GM12878 (cell line): Measurements from ENCODE around the gene NKIRAS1. TPM values are rescaled to one million over a fixed set of nuclear protein-coding genes. Genes with fewer than 3 reads are reported as not detected.

Experiments used
- ATAC-seq: fragments of 200-7000 bp; cut with Tn5 transposase; 3 replicates; pipeline ENCODE4 v1.9.1; 2020; ENCODE audit warnings: mild to moderate bottlenecking, moderate library complexity
- BruUV-seq: library from RNA; stranded (reverse); fragments of 400-500 nt; replicated peaks from 2 replicates; lab custom pipeline; 2021; lab: Mats Ljungman, UMichigan
- CTCF ChIA-PET: fragments of 300-600 bp; sonication (Branson Sonifier 250); formaldehyde crosslinking; extraction: SDS; loops from one replicate; lab custom pipeline; 2021; ENCODE audit warnings: inconsistent platforms; lab: Yijun Ruan, JAX
- POLR2A ChIA-PET: fragments of 350-600 bp; formaldehyde crosslinking; extraction: SDS; loops from one replicate; lab custom pipeline; 2021; ENCODE audit warnings: inconsistent platforms; lab: Charles Lee
- RAD21 ChIA-PET: fragments of 300-600 bp; sonication (Branson Sonifier 250); formaldehyde crosslinking; loops from one replicate; lab custom pipeline; 2023; ENCODE audit warnings: antibody characterized with exemption; ENCODE audit not compliant: unreplicated experiment; lab: Charles Lee
- SMC1A ChIA-PET: fragments of 300-600 bp; sonication (Branson Sonifier 250); formaldehyde crosslinking; loops from one replicate; lab custom pipeline; 2023; ENCODE audit not compliant: unreplicated experiment, uncharacterized antibody; lab: Charles Lee
- DNase-seq: peaks from one replicate; pipeline ENCODE4 v3.0.0-alpha.2; 2011; ENCODE audit warnings: low read depth, low spot score
- FAIRE-seq: peaks from 3 replicates; lab custom pipeline; 2011; peaks lifted over from hg19 to GRCh38; lab: Jason Lieb, UNC
- H2AFZ ChIP-seq: 2 replicates; pipeline ENCODE4 v1.6.0; 2011; ENCODE audit warnings: low read depth, low read length, control low read depth; ENCODE audit not compliant: control insufficient read depth
- H3K27ac ChIP-seq: 2 replicates; pipeline ENCODE4 v1.5.1; 2011; ENCODE audit warnings: control low read depth; ENCODE audit not compliant: control insufficient read depth, insufficient read depth
- H3K27me3 ChIP-seq, 2 experiments: replicated peaks in 1 of 2; 2 replicates each; pipeline versions ENCODE4 v1.6.0 to v1.6.1; 2011; ENCODE audit warnings: low read length in 1 of 2; ENCODE audit not compliant: control insufficient read depth in 2 of 2, insufficient read depth in 2 of 2
- H3K36me3 ChIP-seq, 2 experiments: 2 replicates each; pipeline ENCODE4 v1.5.1; 2011; ENCODE audit warnings: low read length in 1 of 2; ENCODE audit not compliant: control insufficient read depth in 2 of 2, insufficient read depth in 2 of 2
- H3K4me1 ChIP-seq: 2 replicates; pipeline ENCODE4 v1.6.1; 2011; ENCODE audit warnings: mild to moderate bottlenecking, low read length, moderate library complexity, mixed read lengths; ENCODE audit not compliant: control insufficient read depth, insufficient read depth
- H3K4me2 ChIP-seq: 2 replicates; pipeline ENCODE4 v1.6.0; 2011; ENCODE audit warnings: control low read depth; ENCODE audit not compliant: control insufficient read depth, insufficient read depth
- H3K4me3 ChIP-seq: fragments of 200-600 bp; sonication (generic); 2 replicates; pipeline ENCODE4 v1.5.1; 2016
- H3K79me2 ChIP-seq: 2 replicates; pipeline ENCODE4 v1.6.0; 2011; ENCODE audit warnings: low read length; ENCODE audit not compliant: control insufficient read depth, insufficient read depth
- H3K9ac ChIP-seq: 2 replicates; pipeline ENCODE4 v1.8.0; 2011; ENCODE audit warnings: low read length, control low read depth, mixed read lengths; ENCODE audit not compliant: control insufficient read depth, insufficient read depth
- H3K9me3 ChIP-seq: replicated peaks from 3 replicates; pipeline ENCODE4 v1.5.1; 2011; ENCODE audit warnings: mild to moderate bottlenecking, low read length; ENCODE audit not compliant: control insufficient read depth, insufficient read depth
- H4K20me1 ChIP-seq: 2 replicates; pipeline ENCODE4 v1.6.0; 2011; ENCODE audit not compliant: control insufficient read depth, insufficient read depth
- ASH2L ChIP-seq: fragments of 300-600, 200-600 bp; sonication (generic); IDR thresholded peaks from 2 replicates; pipeline ENCODE4 v1.6.1; 2017; ENCODE audit warnings: low read depth, mild to moderate bottlenecking, borderline replicate concordance
- FOXM1 ChIP-seq: IDR thresholded peaks from 2 replicates; pipeline ENCODE4 v1.6.1; 2012; ENCODE audit warnings: low read depth, mild to moderate bottlenecking, inconsistent platforms, low read length, moderate library complexity
- HDGF ChIP-seq: fragments of 450-650 bp; IDR thresholded peaks from 2 replicates; pipeline ENCODE4 v1.6.1; 2016; ENCODE audit warnings: antibody characterized with exemption
- KAT2A ChIP-seq: conservative IDR thresholded peaks from 2 replicates; pipeline ENCODE4 v1.6.1; 2011; ENCODE audit warnings: low read depth, low read length; ENCODE audit not compliant: control insufficient read depth
- MXI1 ChIP-seq: fragments of 150-350 bp; IDR thresholded peaks from 2 replicates; pipeline ENCODE4 v1.6.1; 2011; ENCODE audit warnings: low read depth, mild to moderate bottlenecking, inconsistent platforms, low read length, improper control_type of control experiment
- NFYA ChIP-seq: IDR thresholded peaks from 2 replicates; pipeline ENCODE4 v1.6.1; 2011; ENCODE audit warnings: low read depth, mild to moderate bottlenecking, low read length, improper control_type of control experiment, borderline replicate concordance
- WGBS: methylation state at CpG from one replicate; pipeline ENCODE4 v1.1.6; 2016; ENCODE audit warnings: low lambda C conversion rate; ENCODE audit not compliant: insufficient replicate concordance, insufficient coverage; ENCODE audit errors: missing lambda C conversion rate; 5-methylcytosine and 5-hydroxymethylcytosine counted together
- in situ Hi-C: fragments of 300-500 bp; cut with MboI; formaldehyde crosslinking; loops from 9 replicates; pipeline ENCODE4 v1.14.3; 2018; ENCODE audit warnings: mixed read lengths
- intact Hi-C: fragments of 100-400 bp; cut with micrococcal nuclease; formaldehyde crosslinking; loops from one replicate; pipeline ENCODE4 v1.14.2; 2022; ENCODE audit not compliant: unreplicated experiment
- polyA plus RNA-seq, 11 experiments: library from polyadenylated mRNA; depleted of rRNA in 4 of 11; unstranded in 6 of 11; stranded (reverse) in 5 of 11; fragments of >200 nt; fragmentation: Nextera tagmentation in 4 of 11; fragmentation: Illumina TruSeq in 1 of 11; extraction: Ambion mirVana in 4 of 11; extraction: Trizol in 1 of 11; gene quantifications; 1 replicate in 1 of 11; 2 replicates in 10 of 11; pipeline versions ENCODE4 v1.2.1 to v1.2.3, GENCODE V29; 2011 to 2016; ENCODE audit warnings: inconsistent platforms in 2 of 11, missing spikeins in 2 of 11, low read depth in 1 of 11
- total RNA-seq, 4 experiments: library from RNA; depleted of rRNA in 3 of 4; stranded (reverse); fragments of >200 nt in 3 of 4; fragmentation: Illumina TruSeq in 1 of 4; extraction: Trizol in 1 of 4; gene quantifications; 2 replicates each; pipeline versions ENCODE4 v1.2.1 to v1.2.3, GENCODE V29; 2013 to 2021
- TF ChIP-seq, protein P1 (sequence below): fragments of 450-650 bp; IDR thresholded peaks from 2 replicates; pipeline ENCODE4 v1.6.1; 2018; ENCODE audit warnings: mild to moderate bottlenecking, low read depth, moderate library complexity; ENCODE audit not compliant: partially characterized antibody

The NKIRAS1 gene
- total and polyA plus RNA-seq, 10 of the 15 experiments (the other 5 are each of a cell fraction or from before 2014, with no cell fraction given): 7.1 to 17.9 (median 10.9) TPM

DNA sequence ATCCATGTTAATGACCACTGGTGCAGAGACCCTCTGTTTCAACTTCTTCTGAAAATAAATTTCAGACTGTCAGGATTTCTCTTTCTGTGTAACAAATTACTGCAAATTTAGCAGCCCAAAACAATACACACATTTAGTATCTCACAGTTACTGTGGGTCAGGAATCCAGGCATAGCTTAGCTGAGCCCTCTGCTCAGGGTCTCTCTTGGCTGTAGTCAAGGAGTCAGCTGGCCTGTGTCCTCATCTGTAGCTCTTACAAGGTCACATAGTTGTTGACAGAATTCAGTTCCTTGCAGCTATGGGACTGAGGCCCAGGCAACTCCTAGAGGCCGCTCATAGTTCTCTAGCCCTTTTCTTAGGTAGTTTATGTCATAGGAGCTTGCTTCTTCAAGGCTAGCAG, 51.9 kb downstream of the NKIRAS1 start:
- in situ Hi-C loops: no loop called here
- Histone ChIP-seq H4K20me1 (no peaks in the 10 kb centered on the region; the same call in 1 of the 2 replicates), H3K4me1 (peaks cover 22% of the 10 kb centered on the region), H3K79me2 (peaks cover 83% of the 10 kb centered on the region), H3K27me3 (no peaks in the 10 kb centered on the region), H3K4me3 (no peak overlapping the region), H3K9ac (no peak overlapping the region), H3K4me2 (peak overlapping the region; percentile 70), H3K9me3 (no peaks in the 10 kb centered on the region), H3K36me3 (peaks cover 5 to 12% of the 10 kb centered on the region in 2 experiments; a peak in 2 of 4 replicates), H2AFZ (no peak overlapping the region), H3K27ac (peak overlapping the region; percentile 23; the same call in 1 of the 2 replicates)
- BruUV-seq: no TSS peak
- ChIA-PET CTCF (interaction anchor here (0.6 to 3.7 kb wide), 11 partner anchors 11 to 107 kb away, joined by 3 to 51 read pairs (median 6); no protein-coding TSS in a partner anchor), POLR2A (interaction anchor here (0.5 to 1.5 kb wide), 4 partner anchors 28 to 52 kb away, joined by 3 read pairs; partner anchors contain the start of genes NKIRAS1 and RPL15), SMC1A (interaction anchor here (1.0 to 4.0 kb wide), 11 partner anchors 9 to 206 kb away, joined by 3 to 52 read pairs (median 5); no protein-coding TSS in a partner anchor), RAD21 (interaction anchor here (1.0 to 3.2 kb wide), 9 partner anchors 28 to 216 kb away, joined by 3 to 25 read pairs (median 9); no protein-coding TSS in a partner anchor)
- FAIRE-seq (no peak), ATAC-seq (peak; percentile 8; the same call in 2 of the 3 replicates), DNase-seq (no peak)
- intact Hi-C loops: loop anchor here (5.0 kb wide), 2 partner anchors 33 to 58 kb away; partner anchors contain the start of gene UBE2E1
- no peak for TF ChIP-seq FOXM1
- TF ChIP-seq HDGF: no peak
- WGBS: 100% methylated on average over 1 of the region's 1 CpG

- H3K4me2 ChIP-seq: no peak overlapping the region
- no peak for FAIRE-seq
- ChIA-PET SMC1A (interaction anchor here (1.2 to 13.0 kb wide), 3 partner anchors 27 to 29 kb away, joined by 3 to 171 read pairs (median 52); no protein-coding TSS in a partner anchor), POLR2A (interaction anchor here (0.7 to 1.2 kb wide), 2 partner anchors 29 to 708 kb away, joined by 3 read pairs; no protein-coding TSS in a partner anchor), RAD21 (interaction anchor here (1.0 kb wide), 1 partner anchor 27 kb away, joined by 3 read pairs; no protein-coding TSS in a partner anchor), CTCF (interaction anchor here (3.7 kb wide), 1 partner anchor 27 kb away, joined by 51 read pairs; no protein-coding TSS in a partner anchor)
- WGBS: 100% methylated on average over 1 of the region's 1 CpG
- peaks cover 83% of the 10 kb centered on the region for H3K79me2 ChIP-seq
- TF ChIP-seq ASH2L (no peak), KAT2A (no peak), NFYA (no peak), MXI1 (no peak)
- TF ChIP-seq, protein P1, sequence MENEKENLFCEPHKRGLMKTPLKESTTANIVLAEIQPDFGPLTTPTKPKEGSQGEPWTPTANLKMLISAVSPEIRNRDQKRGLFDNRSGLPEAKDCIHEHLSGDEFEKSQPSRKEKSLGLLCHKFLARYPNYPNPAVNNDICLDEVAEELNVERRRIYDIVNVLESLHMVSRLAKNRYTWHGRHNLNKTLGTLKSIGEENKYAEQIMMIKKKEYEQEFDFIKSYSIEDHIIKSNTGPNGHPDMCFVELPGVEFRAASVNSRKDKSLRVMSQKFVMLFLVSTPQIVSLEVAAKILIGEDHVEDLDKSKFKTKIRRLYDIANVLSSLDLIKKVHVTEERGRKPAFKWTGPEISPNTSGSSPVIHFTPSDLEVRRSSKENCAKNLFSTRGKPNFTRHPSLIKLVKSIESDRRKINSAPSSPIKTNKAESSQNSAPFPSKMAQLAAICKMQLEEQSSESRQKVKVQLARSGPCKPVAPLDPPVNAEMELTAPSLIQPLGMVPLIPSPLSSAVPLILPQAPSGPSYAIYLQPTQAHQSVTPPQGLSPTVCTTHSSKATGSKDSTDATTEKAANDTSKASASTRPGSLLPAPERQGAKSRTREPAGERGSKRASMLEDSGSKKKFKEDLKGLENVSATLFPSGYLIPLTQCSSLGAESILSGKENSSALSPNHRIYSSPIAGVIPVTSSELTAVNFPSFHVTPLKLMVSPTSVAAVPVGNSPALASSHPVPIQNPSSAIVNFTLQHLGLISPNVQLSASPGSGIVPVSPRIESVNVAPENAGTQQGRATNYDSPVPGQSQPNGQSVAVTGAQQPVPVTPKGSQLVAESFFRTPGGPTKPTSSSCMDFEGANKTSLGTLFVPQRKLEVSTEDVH: no peak
- H3K9ac ChIP-seq: no peak overlapping the region
- peaks cover 3% of the 10 kb centered on the region; the same call in 1 of the 2 replicates for H4K20me1 ChIP-seq
- H3K4me3 ChIP-seq: no peak overlapping the region
- BruUV-seq: no TSS peak
- no peak overlapping the region for H2AFZ ChIP-seq
- in situ Hi-C loops (no loop called here), intact Hi-C loops (no loop called here)
- H3K4me1 ChIP-seq: peaks cover 37% of the 10 kb centered on the region
- DNase-seq: no peak
- peaks cover 5 to 12% of the 10 kb centered on the region in 2 experiments; a peak in 3 of 4 replicates for H3K36me3 ChIP-seq
- no peaks in the 10 kb centered on the region for H3K27me3 ChIP-seq
- ATAC-seq: no peak
- H3K27ac ChIP-seq: no peak overlapping the region
- no peaks in the 10 kb centered on the region for H3K9me3 ChIP-seq
These were observed 53.7 kb downstream of the NKIRAS1 start for GRCh38 chr3:23863060-23863459.
